HS-27A (cell line): Measurements from ENCODE around the gene HRC.
"Not testable (repeated sequence)": the region's sequence is repeated elsewhere in the genome, so short reads cannot be mapped to it uniquely, and the experiment has no call there.

Experiments used
- DNase-seq: peaks from one replicate; pipeline ENCODE4 v3.0.0-alpha.2; 2012; ENCODE audit warnings: low read depth, missing footprints

Gene HRC, protein sequence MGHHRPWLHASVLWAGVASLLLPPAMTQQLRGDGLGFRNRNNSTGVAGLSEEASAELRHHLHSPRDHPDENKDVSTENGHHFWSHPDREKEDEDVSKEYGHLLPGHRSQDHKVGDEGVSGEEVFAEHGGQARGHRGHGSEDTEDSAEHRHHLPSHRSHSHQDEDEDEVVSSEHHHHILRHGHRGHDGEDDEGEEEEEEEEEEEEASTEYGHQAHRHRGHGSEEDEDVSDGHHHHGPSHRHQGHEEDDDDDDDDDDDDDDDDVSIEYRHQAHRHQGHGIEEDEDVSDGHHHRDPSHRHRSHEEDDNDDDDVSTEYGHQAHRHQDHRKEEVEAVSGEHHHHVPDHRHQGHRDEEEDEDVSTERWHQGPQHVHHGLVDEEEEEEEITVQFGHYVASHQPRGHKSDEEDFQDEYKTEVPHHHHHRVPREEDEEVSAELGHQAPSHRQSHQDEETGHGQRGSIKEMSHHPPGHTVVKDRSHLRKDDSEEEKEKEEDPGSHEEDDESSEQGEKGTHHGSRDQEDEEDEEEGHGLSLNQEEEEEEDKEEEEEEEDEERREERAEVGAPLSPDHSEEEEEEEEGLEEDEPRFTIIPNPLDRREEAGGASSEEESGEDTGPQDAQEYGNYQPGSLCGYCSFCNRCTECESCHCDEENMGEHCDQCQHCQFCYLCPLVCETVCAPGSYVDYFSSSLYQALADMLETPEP

DNA sequence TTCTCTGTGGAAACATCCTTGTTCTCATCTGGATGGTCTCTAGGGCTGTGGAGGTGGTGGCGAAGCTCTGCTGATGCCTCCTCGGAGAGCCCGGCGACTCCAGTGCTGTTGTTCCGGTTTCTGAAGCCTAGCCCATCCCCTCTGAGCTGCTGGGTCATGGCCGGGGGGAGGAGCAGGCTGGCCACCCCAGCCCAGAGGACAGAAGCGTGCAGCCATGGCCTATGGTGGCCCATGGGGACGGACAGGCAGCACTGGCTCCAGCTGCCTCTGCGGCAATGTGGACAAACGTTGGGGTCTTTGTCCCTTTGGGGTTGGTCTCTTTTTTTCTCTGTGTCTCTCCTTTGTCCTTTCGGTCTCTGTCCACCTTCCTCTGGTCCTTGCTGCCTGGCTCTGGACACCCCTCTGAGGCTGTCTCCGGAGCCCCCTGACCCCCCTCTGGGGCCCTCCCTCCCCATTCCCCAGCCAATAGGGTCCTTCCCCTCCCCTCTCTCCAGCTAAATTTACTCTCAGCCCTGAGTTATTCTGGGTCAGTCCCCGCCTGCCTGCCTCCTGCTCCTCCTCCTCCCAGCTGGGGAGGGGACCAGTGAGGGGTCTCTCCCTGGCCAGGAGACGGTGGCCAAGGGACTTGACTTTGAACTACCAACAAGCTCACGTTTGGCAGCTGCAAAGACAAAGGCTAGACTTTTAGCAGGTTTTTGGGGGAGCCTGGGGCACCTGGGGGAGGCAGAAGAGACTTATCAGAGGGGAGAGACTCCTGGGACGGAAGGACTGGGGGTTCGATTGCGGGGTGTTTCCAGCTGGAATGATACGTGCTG, at the start of gene HRC:
TSS of gene HRC (minus strand) at position 392 of the 815 bp plus-strand sequence. CDS start at position 233, 159 bp downstream.
- no peak for DNase-seq

DNA sequence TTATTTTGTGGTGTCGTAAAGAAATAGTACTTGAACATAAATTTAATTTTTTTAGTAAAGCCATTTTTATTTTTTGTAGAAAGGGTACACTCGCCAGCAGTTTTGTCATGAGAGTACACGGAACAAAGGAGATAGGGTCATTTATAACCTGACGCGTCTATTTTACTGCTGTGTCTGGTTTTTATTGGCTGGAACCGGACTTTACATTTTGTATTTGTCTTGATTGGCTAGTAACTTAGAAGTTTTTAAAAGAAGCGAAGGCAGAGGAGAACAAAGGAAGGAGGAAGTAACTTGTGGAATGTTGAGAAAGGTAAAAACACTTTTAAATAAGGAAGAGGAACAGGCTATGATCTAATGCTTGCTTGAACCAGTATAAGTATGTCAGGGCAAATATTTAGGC, 45.8 kb upstream of the HRC start:
- no peak for DNase-seq

DNA sequence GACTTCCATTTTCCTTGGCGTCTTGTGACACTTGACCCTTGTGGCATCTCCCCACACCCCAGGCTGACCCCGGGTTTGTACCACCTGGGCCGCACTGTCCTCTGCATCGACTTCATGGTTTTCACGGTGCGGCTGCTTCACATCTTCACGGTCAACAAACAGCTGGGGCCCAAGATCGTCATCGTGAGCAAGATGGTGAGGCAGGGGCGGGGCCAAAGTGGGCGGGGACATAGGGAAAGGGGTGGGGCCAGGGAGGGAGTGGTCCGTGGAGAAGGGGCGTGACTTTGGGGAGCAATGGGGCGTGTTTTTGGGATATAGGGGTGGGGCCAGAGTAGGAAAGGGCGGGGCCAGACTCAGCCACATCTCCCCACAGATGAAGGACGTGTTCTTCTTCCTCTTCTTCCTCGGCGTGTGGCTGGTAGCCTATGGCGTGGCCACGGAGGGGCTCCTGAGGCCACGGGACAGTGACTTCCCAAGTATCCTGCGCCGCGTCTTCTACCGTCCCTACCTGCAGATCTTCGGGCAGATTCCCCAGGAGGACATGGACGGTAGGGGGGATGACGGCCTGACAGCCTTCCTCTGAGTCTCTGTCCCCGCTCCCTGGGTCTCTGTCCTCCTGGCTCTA, 45.2 kb upstream of the HRC start:
- no peak for DNase-seq

DNA sequence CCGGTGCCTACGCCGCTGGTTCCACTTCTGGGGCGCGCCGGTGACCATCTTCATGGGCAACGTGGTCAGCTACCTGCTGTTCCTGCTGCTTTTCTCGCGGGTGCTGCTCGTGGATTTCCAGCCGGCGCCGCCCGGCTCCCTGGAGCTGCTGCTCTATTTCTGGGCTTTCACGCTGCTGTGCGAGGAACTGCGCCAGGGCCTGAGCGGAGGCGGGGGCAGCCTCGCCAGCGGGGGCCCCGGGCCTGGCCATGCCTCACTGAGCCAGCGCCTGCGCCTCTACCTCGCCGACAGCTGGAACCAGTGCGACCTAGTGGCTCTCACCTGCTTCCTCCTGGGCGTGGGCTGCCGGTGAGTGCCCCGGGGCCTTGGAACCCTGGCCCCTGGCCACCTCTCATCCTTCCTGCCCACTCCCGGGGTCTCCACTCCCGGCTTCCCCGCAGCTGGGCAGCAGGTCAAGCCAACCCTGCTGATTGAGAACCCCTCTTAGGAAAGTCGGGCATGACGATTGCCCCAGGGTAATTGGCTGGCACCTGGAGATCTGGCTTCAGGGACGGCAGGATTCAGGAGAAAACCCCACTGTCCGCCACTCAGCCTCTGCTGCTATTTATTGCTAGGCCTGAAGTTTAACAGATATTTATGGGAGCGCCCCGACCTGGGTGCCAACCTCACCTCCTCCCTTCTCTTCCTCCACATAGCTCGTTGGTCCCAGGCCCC, 41.5 kb upstream of the HRC start:
- DNase-seq: no peak

DNA sequence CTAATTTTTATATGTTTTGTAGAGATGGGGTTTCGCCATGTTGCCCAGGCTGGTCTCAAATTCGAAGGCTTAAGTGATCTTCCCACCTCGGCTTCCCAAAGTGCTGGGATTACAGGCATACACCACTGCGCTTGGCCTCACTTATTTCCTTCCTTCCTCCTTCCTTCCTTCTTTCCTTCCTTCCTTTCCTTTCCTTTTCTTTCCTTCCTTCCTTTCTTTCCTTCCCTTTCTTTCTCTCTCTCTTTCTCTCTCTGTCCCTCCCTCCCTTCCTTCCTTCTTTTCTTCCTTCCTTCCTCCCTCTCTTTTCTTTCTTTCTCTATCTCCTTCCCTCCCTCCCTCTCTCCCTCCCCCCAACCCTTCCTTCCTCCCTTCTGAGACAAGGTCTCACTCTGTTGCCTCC, 39.2 kb upstream of the HRC start:
- no peak for DNase-seq

DNA sequence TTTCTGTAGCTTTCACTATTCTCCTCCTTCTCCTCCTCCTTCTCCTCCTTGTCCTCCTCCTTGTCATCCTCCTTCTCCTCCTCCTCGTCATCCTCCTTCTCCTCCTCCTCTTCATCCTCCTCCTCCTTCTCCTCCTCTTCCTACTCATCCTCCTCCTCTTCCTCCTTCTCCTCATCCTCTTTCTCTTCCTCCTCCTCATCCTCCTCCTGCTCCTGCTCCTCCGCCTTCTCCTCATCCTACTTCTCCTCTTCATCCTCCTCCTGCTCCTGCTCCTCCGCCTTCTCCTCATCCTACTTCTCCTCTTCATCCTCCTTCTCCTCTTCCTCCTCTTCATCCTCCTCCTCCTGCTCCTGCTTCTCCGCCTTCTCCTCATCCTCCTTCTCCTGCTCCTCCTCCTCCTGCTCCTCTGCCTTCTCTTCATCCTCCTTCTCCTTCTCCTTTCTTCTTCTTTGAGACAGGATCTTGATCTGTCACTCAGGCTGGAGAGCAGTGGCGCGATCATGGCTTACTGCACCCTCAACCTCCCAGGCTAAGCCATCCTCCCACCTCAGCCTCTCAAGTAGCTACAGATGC, 38.7 kb upstream of the HRC start:
- no peak for DNase-seq

DNA sequence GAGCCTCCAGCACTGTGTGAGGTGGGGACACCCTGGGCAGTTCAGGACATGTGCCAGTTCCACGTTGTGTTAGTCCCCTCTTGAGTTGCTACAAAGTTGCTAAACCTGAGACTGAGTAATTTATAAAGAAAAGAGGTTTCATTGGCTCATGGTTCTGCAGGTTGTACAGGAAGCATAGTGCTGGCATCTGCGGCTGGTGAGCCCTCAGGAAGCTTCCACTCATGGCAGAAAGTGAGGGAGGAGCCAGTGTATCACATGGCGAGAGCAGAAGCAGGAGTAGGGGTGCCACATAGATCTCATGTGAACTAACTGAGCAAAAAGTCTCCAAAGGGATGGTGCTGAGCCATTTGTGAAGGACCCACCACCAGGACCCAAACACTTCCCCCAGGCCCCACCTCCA, 35.6 kb upstream of the HRC start:
- DNase-seq: no peak

DNA sequence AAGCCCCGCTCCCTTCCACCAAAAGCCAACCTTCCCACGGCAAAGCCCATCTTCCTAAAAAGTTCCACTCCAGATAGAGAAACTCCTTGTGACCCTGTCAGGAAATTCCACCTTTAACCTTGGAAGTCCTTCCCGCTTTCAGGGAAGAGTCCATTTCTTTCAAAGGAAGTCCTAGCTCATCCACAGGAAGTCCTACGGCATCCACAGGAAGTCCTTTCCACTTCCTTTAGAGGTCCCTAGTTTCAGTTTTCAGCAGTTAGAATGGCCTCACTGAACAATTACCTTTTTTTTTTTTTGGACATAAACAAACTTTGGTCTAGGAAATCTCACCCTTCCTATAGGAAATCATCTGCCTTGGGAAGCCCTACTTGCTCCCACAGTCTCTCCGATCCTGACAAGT, 34.1 kb upstream of the HRC start:
- no peak for DNase-seq

DNA sequence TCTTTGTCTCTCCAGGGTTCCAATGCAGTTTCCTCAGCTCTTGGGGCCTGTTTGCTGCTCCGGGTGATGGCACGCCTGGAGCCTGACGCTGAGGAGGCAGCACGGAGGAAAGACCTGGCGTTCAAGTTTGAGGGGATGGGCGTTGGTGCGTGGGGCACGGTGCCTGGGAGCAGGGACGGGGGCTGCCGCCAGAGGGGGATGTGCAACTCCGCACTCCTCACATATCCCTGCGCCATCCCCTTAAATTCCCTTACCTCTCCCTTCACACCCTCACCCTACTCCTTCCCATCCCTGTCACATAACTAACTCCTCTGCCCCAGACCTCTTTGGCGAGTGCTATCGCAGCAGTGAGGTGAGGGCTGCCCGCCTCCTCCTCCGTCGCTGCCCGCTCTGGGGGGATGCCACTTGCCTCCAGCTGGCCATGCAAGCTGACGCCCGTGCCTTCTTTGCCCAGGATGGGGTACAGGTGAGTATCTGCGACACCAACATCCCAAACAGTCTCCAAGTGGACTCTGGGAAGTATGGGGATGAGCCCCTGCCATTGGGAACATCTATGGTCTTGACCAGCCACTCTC, 33.5 kb upstream of the HRC start:
- no peak for DNase-seq

DNA sequence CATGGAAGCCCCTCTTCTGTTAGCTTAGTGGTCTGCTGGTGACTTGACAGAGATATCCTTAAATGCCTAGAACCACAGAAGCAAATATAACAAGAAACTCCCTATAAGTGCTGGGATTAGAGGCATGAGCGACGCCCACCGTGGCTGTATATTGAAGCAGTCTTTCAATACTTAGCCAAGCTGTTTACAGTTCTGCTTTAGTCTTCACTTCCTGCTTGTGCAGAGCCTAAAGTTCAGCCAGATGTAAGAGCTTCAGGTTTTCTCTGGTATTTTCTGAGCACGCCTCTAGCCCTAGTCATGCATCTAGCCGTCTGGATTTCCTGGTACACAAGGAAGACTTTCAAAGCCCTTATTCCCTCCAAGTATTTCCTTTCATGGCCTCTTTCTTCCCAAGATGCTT, 30.9 kb upstream of the HRC start:
- no peak for DNase-seq

DNA sequence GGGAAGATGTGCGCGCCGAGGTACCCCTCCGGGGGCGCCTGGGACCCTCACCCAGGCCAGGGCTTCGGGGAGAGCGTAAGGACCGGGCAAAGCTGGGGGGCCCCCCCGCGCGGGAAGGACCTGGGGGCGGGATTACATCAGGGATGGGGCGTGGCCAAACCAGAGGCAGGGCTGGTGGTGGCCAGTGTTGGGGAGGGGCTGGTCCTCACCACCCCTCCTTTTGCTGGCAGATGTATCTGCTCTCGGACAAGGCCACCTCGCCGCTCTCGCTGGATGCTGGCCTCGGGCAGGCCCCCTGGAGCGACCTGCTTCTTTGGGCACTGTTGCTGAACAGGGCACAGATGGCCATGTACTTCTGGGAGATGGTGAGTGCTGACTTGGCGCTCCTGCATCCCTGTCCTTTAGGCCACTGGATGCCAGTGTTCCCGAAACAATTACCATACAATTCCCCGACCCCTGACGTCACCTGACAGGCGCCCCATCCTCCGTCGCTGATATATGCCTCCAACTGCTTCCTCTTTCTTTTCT, 27.7 kb upstream of the HRC start:
- no peak for DNase-seq

DNA sequence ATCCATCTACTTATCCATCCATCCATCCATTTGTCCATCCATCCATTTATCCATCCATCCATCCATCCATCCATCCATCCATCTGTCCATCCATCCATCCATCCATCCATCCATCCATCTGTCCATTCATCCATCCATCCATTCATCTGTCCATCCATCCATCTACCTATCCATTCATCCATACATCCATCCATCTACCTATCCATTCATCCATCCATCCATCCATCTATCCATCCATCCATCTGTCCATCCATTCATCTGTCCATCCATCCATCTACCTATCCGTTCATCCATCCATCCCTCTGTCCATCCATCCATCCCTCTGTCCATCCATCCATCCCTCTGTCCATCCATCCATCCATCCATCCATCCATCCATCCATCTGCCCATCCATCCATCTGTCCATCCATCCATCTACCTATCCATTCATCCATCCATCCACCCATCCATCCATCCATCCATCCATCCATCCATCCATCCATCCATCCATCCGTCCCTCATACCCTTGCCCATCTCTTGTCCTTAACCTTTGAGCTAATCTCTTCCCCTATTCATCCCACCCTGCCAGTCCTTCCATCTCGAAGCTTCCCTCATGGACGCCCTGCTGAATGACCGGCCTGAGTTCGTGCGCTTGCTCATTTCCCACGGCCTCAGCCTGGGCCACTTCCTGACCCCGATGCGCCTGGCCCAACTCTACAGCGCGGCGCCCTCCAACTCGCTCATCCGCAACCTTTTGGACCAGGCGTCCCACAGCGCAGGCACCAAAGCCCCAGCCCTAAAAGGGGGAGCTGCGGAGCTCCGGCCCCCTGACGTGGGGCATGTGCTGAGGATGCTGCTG, 27.0 kb upstream of the HRC start:
- DNase-seq: not testable (repeated sequence)

DNA sequence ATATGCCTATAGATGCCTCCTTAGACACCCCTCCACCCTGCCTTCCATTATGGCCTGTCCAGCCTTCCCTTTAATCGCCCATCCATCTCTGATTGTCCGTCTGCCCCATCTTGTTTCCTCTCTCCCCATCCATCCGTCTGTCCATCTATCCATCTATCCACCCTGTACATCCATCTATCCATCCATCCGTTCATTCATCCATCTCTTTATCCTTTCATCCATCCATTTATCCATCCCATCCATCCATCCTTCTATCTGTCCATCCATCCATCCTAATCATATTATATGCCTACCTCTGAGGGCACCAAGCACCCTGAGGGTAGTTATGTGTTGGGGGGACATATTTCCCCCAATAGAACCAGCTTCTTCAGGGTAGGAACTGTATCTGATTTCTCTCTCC, 25.5 kb upstream of the HRC start:
- DNase-seq: no peak

DNA sequence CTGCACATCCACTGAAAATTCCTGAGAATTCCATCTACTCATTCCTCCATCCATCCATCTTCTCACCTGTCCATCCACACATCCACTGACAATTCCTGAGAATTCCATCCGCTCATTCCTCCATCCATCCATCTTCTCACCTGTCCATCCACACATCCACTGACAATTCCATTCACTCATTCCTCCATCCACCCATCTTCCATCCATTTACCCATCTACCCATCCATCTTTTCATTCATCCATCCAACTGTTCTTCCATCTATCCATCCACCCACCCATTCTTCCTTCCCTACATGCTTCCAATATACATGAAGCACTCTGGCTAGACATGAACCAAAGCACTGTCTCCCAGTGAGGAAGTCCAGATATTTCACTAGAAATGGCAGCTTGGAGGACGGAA, 18.0 kb upstream of the HRC start:
- no peak for DNase-seq

DNA sequence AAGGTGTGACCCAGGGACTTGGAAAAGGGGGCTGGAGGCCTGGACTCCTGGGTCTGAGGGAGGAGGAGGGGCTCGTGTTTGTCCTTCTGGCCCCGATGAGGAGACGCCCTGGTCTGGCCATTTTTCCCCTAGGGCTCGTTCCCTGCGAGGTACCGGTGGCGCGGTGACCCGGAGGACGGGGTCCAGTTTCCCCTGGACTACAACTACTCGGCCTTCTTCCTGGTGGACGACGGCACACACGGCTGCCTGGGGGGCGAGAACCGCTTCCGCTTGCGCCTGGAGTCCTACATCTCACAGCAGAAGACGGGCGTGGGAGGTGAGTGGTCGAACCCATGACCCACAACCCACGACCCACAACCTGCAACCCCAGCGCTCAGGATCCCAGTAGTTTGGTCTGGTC, 13.2 kb upstream of the HRC start:
- no peak for DNase-seq

DNA sequence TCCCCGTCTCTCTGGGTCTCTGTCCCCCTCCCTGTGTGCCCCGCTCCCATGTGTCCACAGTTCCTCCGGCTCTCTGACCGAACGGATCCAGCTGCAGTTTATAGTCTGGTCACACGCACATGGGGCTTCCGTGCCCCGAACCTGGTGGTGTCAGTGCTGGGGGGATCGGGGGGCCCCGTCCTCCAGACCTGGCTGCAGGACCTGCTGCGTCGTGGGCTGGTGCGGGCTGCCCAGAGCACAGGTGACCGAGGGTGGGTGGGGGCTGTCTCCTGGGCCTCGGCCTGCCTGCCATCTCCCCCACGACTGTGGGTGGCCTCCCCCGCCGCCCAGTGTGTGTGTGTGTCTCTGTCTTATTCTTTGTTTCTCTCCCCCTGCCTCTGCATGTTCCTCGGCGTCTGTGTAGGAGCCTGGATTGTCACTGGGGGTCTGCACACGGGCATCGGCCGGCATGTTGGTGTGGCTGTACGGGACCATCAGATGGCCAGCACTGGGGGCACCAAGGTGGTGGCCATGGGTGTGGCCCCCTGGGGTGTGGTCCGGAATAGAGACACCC, 12.7 kb upstream of the HRC start:
- no peak for DNase-seq

DNA sequence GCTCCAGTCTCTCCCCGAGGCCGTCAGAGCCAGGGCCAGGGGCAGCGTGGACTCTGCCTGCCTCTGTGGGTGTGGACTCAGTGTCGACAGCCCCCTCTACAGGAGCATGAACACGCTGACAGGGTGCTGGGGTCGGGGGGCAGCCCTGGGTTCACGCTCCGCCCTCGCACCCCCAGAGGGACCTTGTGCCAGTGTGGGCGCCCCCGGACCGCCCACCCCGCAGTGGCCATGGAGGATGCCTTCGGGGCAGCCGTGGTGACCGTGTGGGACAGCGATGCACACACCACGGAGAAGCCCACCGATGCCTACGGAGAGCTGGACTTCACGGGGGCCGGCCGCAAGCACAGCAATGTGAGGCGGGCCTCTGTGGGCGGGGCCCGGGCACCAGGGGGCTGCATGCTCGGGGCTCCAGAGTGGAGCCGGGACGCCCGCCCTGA, 10.7 kb upstream of the HRC start:
- DNase-seq: no peak

DNA sequence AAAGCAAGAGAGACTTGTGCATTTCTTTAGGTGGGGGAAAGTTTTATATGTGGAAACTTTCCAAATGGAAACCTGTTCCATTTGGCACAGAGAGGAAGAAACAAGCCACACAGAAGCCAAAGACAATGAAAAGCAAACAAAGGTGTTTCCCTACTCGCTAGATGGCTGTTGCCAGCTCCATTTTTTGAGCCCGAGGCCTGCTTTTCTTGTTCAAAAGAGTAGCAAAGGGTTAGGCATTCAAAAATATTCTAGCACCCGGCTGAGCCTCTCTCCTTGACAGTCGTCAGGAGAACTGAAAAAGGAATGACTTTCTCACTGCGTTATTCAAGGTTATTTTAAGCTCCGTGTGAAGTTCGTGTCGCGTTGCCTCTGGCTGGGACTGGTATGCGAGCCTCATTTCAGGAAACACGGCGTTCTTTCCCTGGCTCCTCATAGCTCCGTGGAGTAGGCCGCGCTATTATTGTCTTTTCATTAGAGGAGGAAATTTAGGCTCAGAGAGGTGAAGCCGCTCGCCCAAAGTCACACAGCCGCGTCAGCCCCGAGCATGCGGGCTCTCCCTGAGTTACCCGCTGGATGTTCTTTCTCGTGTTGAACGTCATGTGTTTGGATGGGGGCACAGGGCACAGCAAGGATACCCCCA, 10.0 kb upstream of the HRC start:
- DNase-seq: no peak

DNA sequence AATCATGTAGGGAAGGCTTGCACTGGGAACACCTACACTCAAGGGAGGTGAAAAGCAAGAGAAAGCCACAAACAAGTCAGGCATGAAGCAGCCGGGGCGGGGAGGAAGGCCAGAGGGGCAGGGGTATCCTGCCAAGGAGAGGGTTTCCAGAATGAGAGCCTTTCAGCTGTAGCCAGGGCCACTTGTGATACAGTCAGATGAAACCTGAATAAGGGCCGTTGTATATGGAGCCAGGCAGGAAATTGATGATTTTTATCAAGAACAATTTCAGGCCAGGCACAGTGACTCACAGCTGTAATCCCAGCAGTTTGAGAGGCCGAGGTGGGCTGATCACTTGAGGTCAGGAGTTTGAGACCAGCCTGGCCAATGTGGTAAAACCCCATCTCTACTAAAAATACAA, 6.8 kb upstream of the HRC start:
- DNase-seq: no peak
